Hindlimb muscle (tissue), 1 donor: Measurements from ENCODE around the gene ARHGEF25. TPM values are rescaled to one million over a fixed set of nuclear protein-coding genes. Genes with fewer than 3 reads are reported as not detected.
"Not testable (repeated sequence)": the region's sequence is repeated elsewhere in the genome, so short reads cannot be mapped to it uniquely, and the experiment has no call there.

Experiments used
- DNase-seq: peaks from one replicate; pipeline ENCODE4 v3.0.0-alpha.2; 2013
- polyA plus RNA-seq: library from polyadenylated mRNA; unstranded; fragments of 120-200 nt; gene quantifications from one replicate; pipeline ENCODE4 v1.2.1, GENCODE V29; 2013; ENCODE audit not compliant: insufficient read length

Gene ARHGEF25
- polyA plus RNA-seq, 1 donor = 31.7 TPM

DNA sequence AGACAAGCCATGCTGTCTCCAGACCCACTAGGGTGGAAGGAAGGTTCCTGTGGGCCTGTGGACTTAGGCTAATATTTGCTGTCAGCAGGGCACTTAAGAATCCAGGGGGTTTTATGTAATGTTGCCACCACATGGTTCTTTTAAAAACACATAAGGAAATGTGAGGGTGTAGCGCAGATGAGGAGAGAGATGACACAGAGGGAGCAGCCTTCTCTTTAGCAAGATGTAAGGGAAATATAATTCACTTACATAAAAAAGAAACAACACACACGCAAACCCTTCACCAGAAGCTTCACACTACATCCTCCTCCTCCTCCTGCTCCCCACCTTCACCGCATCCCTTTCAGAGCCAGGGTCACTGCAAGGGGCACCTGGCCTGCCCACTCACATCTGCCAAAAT, 25.1 kb upstream of the ARHGEF25 start:
- DNase-seq = no peak

DNA sequence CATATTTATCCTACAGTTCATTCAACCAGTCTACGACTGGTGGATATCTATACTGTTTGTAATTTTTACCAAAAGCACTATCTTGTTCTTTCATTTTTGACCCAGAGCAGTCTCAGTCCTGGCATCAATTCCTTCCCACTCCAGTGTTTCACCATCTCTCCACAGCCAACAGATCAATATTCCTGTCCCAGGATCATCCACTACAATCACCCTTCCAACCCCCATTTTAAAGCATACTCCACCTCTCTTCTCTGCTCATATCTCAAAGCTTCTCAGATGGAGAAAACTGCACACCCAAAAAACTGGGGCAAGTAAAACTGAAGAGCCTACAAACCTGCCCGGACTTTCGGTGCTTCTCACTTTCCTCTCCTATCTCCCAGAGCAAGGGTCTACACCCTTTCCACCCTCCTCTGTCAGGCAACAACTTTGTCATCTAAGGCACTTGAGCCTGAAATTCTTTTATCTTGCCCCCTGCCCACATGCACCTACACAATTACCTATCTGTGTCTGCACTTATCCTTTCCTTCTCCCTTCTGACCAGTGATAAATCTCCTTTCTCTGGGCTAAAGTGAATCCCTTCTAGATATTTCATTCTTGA, 24.3 kb upstream of the ARHGEF25 start:
- DNase-seq = no peak

DNA sequence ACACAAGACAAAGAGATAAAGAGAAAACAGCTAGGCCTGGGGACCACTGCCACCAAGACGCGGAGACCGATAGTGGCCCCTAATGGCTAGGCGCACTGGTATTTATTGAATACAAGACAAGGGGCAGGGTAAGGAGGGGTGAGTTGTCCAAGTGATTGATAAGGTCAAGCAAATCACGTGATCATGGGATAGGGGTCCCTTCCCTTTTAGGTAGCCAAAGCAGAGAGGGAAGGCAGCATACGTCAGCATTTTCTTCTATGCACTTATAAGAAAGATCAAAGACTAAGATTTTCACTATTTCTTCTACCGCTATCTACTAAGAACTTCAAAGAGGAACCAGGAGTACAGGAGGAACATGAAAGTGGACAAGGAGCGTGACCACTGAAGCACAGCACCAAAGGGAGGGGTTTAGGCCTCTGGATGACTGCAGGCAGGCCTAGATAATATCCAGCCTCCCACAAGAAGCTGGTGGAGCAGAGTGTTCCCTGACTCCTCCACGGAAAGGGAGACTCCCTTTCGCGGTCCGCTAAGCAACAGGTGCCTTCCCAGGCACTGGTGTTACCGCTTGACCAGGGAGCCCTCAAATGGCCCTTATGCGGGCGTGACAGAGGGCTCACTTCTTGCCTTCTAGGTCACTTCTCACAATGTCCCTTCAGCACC, 22.2 kb upstream of the ARHGEF25 start:
- DNase-seq = not testable (repeated sequence)

DNA sequence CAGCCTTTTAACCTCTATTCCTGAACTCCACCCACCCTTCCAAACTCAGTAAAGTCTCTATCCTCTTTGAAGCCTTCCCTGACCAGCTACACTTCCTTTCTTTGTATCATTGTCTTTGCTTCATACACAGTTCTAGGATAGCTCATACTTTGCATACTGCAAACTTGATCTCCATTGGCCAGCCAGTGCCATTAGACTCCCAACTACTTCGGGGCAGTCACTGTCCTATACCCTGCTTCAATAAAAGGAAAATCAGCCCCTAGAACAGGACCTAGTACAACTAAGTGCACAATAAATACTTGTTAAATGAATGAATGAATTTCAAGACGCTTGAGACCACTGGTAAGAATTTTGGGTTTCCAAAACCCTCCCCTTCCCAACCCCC, 20.8 kb upstream of the ARHGEF25 start:
- DNase-seq = no peak

DNA sequence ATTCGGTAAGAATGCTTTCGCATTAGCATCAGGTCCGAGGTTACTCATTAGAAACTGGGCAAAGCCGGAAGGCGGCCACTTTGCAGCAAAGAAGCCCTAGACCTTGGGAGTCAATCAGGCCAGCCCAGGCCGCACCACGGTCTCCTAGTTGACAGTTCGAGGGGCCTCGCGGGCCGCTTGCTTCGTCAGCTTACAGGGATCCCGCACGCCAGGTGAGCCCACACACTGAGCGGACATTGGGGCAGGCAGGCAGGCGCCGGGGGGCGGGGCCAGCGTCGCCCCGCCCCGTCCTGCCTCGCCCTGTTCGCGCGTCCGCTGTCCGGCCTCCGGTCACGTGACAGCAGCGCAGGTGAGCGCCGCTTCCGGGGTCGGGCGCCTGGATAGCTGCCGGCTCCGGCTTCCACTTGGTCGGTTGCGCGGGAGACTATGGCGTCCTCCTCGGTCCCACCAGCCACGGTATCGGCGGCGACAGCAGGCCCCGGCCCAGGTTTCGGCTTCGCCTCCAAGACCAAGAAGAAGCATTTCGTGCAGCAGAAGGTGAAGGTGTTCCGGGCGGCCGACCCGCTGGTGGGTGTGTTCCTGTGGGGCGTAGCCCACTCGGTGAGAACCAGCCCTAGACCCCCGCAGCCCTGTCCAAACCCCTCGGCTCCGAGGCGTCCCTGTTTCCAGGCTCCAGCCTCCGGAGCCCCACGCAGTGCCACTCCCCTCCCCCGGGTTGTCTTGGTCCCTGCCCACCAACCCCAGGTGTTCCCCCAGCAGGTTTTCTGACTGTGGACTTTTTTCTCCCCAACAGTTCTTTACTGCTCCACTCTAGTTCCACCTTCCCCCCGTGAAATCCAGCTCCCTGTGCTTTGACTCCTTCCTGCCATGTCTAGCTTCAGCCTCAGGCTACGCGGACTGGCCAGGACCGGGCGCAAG, 20.1 kb upstream of the ARHGEF25 start, which contains the start of gene PIP4K2C:
TSS of gene PIP4K2C (plus strand) at position 329 of the 918 bp plus-strand sequence. CDS start at position 427, 98 bp downstream.
- DNase-seq = peak; percentile 56

DNA sequence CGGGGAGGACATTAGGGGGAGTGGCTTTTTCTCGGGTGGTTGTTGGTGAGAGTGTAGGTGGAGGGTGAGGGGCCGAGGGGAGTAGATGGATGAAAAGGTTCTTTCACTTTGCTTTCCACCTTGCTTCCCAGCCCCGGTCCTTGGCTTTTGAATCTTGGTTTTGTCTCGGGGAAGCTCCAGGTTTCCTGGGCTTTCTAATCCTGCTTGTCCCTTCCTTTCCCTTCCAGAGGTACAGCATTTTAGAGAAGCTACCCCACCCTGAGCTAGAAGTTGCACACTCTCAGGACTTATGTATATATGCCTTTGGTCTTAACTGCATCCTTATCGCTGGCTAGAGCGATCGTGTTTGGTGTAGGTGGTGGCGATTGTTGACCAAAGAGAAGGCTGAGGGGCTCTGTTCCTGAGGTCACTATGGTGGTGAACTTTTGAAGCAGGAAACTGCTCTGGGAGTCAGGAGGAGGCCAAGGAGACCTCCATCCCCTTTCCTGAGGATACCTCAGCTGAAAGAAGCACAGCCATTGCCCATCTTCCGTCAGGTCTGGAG, 19.4 kb upstream of the ARHGEF25 start:
- no peak for DNase-seq

DNA sequence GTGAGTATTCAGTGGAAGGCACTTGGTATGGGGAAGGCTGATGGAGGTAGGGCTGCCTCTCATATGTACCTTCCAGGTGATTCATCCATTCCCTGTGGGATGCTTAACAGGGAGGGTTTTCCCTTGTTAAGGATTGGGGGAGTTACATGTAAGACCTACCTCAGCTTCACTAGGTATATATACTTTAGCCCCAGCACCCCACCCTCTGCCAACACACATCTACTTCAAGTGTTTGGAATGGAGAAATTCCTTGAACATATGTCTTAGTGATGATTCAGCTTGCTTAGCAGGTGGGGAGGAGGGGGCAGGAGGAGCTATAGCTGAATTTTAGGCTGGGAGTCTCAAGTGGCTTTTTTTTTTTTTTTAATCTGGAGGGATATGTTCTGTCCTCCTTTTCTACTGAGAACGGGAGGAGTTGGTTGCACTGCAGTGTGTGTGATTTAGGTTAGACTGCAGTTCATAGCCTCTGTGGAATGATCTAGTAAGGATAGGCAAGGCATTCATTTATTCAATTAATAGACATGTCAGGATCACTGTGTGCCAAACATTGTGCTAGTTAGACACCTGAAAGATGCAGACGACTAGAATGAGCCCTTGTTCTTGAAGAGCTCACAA, 18.6 kb upstream of the ARHGEF25 start:
- no peak for DNase-seq

DNA sequence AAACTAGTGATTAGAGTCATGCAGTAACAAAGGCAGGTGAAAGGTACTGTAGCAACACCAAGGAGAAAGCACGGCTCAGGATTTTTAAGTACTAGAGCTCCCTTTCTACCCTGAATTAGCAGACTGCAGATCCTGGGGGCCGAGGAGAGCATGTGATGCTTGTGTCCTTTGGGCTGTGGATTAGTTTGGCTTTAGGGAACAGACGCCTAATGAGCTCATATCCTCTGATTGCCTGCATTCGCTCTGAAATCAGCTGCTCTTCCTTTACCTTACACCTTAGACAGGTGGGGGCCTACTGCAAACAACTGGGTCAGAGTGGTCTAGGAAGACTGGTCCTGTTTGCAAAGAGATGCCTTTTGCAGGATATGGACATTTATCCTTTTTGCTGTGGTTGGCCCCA, 18.0 kb upstream of the ARHGEF25 start:
- no peak for DNase-seq

DNA sequence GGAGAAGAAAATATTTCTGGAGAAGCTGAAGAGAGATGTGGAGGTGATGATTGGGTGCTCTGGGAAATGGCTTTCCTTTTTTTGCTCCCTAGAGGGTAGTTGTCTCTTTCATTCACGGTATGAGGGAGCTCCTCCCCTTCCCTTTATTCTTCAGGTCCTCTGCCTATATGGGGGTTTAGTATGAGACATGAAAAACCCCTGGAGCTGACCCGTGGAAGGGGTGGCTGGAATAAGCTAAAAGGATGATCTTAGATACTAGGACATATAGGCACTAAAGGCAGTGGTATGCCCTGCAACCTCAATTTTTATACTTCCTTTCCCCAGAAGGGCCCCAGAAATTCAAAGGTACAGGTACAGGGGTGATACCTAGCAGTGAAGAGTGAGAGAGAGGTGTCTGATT, 10.8 kb upstream of the ARHGEF25 start:
- no peak for DNase-seq

DNA sequence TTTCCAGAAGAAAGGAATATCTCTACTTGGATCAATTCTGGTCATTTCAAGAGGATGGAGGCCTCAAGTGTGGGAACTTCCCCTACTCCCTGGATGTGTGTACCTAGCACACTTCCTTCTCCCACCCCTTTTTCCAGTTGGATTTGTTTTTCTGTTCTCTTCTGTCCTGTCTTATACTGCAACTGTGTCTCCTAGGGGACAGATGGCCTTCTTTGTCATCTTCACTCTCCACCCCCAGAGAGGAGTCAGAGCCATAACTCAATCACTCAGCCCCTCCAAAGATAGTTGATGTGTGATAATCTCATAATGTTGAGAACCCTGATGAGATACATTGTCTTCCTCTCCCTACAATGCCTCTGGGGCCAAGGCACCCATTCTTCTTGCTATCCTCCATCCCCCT, 8.7 kb upstream of the ARHGEF25 start:
- no peak for DNase-seq

DNA sequence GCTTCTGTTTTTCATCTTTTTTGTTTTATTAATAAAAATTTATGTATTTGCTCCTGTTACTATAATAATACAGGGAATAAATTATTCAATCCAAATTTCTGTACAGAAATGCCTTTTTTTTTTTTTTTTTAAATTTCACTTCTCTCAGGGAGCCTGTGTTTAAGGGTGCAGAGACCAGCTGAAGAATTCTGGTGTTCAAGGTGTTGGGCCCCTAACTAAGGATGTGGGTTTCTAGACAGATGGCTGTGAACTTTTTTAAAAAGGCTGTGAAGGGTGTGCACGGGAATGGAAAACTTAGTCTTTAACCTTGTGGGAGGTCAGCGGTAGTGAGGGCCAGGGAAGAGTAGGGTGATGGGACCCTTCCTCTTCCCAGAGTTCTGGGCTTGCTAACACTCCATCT, 7.9 kb upstream of the ARHGEF25 start:
- DNase-seq = no peak

DNA sequence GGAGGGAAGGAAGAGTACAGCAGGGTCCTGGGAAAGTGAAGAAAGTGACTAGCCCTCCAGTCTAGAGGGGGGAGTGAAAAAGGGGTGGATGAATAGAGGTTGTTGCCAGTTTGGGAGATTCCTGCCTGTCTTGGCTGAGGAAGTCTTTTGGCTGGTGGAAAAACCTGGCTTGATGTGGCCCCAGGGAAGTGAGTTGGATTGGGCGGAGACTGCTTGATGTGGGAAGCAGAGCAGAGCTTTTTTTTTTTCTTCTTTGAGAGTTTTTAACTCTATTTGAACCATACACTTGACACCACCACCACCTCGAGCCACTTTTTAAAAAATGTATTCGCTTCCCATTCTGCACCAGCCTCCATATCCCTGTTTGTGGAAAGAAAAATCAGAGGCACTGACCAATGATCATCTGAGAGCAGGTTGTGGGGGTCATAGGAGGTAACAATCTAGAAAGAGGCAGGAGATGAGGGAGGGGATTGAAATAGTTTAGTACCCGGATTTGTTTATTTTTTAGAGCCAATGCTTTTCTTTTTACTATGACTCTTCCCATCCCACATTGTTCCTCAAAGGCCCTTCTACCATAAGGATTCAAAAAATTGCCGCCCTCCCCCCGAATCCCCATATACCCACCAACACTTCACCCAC, 7.3 kb upstream of the ARHGEF25 start:
- peak; percentile 77 for DNase-seq

DNA sequence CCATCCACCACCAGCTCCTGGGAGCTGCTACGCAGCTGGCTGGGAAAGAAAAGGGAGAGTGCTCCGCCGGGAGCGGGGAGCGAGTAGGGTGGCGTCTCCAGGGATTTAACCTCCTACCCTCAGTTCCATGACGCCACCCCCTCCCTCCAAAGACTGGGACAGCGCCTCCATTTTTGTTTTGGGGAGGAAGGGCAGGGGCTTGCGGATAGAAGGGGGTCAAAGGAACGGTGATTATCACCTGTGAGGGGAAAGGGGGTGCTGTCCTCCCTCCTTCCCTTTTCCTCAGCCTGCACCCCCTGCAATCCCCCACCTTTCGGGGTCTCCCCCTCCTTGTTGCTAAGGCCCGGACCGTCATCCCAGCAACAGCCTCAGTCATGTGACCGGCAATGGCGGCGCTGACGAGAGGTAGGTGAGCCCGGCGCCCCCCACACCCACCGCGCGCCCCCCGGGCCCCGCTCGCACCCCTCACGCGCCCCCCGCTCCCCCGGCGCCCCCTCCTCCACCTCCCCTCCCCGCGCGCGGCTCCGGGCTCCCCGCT, 6.7 kb upstream of the ARHGEF25 start, which contains the start of gene DTX3:
TSS of gene DTX3 (plus strand) at position 371 of the 538 bp plus-strand sequence. CDS start 1,694 bp downstream, outside the sequence.
- DNase-seq = peak; percentile 40

DNA sequence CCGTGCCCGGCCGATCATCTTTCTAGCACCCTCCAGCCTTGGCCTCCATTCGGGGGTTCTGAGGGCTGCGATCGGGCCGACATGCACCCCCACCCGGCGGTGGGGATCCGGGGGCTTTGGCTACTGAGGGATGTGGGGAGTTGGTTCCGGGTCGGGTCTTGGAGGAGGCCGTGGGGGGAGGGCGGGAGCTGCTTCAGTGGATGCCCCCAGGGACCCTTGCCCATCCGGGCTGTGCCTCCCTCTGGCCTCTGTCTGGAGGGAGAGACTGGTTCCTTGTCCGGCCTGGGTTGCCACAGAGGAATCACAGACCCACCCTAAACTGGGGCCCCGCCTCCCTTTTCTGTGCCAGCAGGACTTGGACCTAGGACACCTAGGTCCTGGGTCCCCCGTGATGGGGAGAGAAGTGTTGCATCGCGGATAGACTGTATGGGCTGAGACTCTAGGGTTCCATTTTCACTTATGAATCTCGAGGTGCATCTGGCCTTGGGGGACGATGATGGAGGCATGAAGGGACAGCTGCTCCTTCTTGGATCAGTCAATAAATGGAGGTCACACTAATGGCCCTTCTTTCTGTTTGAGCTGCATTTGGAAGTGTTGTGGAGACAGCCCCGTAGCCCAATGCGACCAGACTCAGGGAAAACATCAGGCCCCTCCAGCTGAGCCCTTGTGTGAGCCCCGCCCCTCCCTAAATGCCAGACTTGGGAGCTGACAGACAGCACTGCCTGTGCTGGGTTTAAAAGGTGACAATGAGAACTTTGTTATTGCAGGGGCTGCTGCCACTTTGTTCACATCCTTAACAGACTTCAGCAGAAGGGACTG, 6.0 kb upstream of the ARHGEF25 start:
- peak; percentile 29 for DNase-seq

DNA sequence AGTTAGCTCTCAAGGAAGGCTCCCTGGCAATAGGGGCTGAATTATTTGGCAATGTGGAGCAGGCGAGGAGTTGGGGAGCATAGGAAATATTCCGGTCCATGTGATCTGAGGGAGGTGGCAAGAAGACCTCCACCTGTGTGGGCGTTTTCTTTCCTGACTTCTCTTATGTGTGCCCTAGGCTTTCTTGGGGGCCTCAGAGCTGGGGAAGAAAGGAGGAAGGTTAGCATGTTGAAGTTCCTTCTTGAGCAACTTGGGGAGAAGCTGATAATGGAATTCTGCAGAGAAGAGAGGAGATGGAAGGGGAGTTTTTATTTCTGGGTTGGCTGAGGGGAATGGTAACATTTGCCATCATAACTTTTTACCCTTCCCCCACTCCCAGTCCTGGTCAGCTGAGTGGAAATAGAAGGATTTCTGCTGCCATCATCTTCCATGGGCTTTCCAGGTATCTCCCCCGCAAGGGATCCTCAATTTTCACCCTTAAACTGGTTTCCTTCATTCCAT, 5.4 kb upstream of the ARHGEF25 start:
- DNase-seq = no peak

DNA sequence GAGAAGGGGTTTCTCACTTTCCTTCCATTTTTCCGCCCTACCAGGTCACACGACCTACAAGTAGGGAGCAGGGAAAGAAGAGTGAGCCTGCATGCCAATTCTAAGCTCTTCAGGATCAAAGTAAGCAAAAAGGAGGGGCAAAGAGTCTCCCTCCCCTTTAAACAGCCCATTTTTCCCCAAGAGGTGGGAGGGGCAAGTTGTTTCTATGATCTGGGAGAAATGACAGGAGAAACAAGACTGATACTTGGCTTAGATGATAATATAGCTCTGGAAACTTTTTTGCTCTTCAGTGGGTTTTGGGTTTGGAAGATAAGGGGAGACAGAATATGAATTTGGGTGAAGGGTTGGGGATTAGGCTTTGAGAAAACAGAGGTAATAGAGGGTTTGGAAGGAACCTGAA, 4.8 kb upstream of the ARHGEF25 start:
- no peak for DNase-seq

DNA sequence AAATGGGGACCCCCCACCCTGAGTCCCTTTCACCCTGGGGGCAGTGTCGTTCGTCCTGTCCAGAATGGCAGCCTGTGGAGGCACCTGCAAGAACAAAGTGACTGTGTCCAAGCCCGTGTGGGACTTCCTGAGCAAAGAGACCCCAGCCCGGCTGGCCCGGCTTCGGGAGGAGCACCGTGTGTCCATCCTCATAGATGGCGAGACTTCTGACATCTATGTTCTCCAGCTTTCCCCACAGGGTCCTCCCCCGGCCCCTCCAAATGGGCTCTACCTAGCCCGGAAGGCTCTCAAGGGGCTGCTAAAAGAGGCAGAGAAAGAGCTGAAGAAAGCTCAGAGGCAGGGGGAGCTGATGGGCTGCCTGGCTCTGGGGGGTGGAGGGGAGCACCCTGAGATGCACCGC, 4.4 kb upstream of the ARHGEF25 start:
- DNase-seq = no peak

DNA sequence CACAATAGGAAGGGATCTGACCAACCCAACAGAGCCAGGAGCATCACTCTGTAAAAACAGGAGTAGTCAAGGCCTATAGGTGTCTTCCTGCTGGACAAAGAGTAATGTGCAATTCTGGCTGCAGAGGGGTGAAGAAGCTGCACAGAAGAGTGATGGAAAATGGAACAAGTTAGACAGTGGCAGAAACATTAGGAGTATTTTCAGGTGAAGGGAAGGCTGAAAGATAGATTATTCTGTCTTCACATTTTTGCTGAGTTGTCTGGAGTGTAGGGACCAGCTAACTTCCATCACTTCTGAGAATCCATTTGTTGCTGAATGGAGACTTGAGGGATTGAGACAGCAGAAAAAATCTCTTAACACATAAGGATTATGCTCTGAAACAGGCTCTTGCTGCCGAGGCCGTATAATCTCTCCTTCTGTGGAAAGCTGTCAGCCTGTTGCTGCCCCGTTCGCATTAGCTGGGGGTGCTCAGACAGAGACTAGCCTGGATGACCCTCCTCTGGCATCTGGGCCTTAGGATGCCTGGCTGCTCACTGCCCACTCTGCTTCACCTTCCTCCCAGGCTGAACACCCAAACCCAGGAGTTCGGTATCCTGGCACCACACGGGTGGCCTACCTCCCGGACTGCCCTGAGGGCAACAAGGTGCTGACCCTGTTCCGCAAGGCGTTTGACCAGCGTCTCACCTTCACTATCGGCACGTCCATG, 3.1 kb upstream of the ARHGEF25 start:
- no peak for DNase-seq

DNA sequence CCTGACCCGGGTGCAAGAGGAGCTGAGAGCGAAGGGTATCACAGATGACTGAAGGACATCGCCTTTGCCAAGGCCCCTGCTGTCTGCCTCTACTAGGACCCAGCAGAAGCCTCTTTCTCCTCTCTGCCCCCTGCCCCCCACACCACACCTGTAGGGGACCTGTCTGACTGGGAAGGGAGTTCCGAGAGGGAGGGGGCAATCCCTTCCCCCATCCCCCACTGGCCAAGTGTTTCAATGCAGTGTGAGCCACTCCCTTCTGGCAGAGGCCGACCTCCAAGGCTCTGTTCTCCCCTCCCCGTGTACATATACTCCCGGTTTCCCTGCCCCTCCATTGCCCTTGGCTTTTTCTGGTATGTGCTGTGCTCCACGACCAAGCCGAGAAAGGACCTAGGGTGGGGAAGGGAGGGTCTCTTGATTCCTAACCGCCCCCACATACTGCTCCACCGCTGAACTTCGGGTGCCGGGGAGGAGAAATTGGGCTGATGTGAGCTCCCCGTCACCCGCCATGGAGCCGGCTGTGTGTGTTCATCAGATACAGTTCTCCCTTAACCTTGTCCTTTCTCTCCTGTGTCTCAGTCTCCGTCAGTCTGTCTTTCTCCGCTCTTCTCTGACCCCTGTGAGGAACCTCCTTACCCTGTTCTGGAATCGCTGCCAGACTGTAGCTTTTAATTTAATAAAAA, 2.0 kb upstream of the ARHGEF25 start:
- no peak for DNase-seq
